WTC11 (cell line): ENCODE data around the gene CSH2. TPM values are rescaled to one million over a fixed set of nuclear protein-coding genes. Genes with fewer than 3 reads are reported as not detected.

Experiments
- ATAC-seq: fragments of 200-7000 bp; cut with Tn5 transposase; 2 replicates; pipeline ENCODE4 v1.10.0; 2021; ENCODE audit warnings: mild to moderate bottlenecking, moderate library complexity
- CTCF ChIA-PET: fragments of 300-600 bp; sonication (Branson Sonifier 250); formaldehyde crosslinking; loops from one replicate; lab custom pipeline; 2021; ENCODE audit warnings: antibody characterized with exemption; lab: Charles Lee
- POLR2A ChIA-PET: fragments of 350-600 bp; sonication (Branson Sonifier 250); formaldehyde crosslinking; loops from one replicate; lab custom pipeline; 2021; ENCODE audit warnings: antibody characterized with exemption; lab: Charles Lee
- DNase-seq: peaks from one replicate; pipeline ENCODE4 v3.0.0; 2021; ENCODE audit warnings: low spot score
- H3K27ac Mint-ChIP-seq: 2 replicates; pipeline ENCODE4 v1.8.0; 2021; ENCODE audit warnings: mixed read lengths
- H3K27me3 Mint-ChIP-seq: 2 replicates; pipeline ENCODE4 v1.8.0; 2021; ENCODE audit warnings: low read depth, mild to moderate bottlenecking, moderate library complexity, mixed read lengths
- H3K36me3 Mint-ChIP-seq: 2 replicates; pipeline ENCODE4 v1.8.0; 2021; ENCODE audit warnings: mixed read lengths
- H3K4me1 Mint-ChIP-seq: 2 replicates; pipeline ENCODE4 v1.8.0; 2022; ENCODE audit warnings: mixed read lengths
- H3K4me3 Mint-ChIP-seq: 2 replicates; pipeline ENCODE4 v1.8.0; 2021; ENCODE audit warnings: mild to moderate bottlenecking, moderate library complexity, mixed read lengths
- H3K9me3 Mint-ChIP-seq: 2 replicates; pipeline ENCODE4 v1.8.0; 2021; ENCODE audit warnings: mixed read lengths
- CTCF ChIP-seq: fragments of 200-600 bp; IDR thresholded peaks from 2 replicates; pipeline ENCODE4 v1.8.0; 2022; ENCODE audit warnings: antibody characterized with exemption
- ESRRA ChIP-seq: sonication (generic); formaldehyde crosslinking; IDR thresholded peaks from 2 replicates; pipeline ENCODE4 v1.8.1; 2022; ENCODE audit warnings: mild to moderate bottlenecking, missing genetic modification reagents, borderline replicate concordance
- FOXJ3 ChIP-seq: sonication (generic); formaldehyde crosslinking; IDR thresholded peaks from 2 replicates; pipeline ENCODE4 v1.9.0; 2021; ENCODE audit warnings: missing genetic modification reagents, mild to moderate bottlenecking, borderline replicate concordance
- KAT7 ChIP-seq: sonication (generic); formaldehyde crosslinking; IDR thresholded peaks from 2 replicates; pipeline ENCODE4 v1.8.1; 2023; ENCODE audit warnings: missing genetic modification reagents, mild to moderate bottlenecking, borderline replicate concordance
- MYBL2 ChIP-seq: sonication (generic); formaldehyde crosslinking; IDR thresholded peaks from 2 replicates; pipeline ENCODE4 v1.8.1; 2023; ENCODE audit warnings: mild to moderate bottlenecking, moderate library complexity, missing genetic modification reagents
- NR2C2 ChIP-seq: sonication (generic); formaldehyde crosslinking; IDR thresholded peaks from 2 replicates; pipeline ENCODE4 v1.8.0; 2022; ENCODE audit warnings: mild to moderate bottlenecking, missing genetic modification reagents
- PRDM15 ChIP-seq: sonication (generic); formaldehyde crosslinking; IDR thresholded peaks from 2 replicates; pipeline ENCODE4 v1.8.0; 2022; ENCODE audit warnings: missing genetic modification reagents
- PREB ChIP-seq: sonication (generic); formaldehyde crosslinking; IDR thresholded peaks from 2 replicates; pipeline ENCODE4 v1.8.1; 2022; ENCODE audit warnings: mild to moderate bottlenecking, missing genetic modification reagents, moderate library complexity, borderline replicate concordance
- SMAD4 ChIP-seq: sonication (generic); formaldehyde crosslinking; IDR thresholded peaks from 2 replicates; pipeline ENCODE4 v1.8.0; 2022; ENCODE audit warnings: mild to moderate bottlenecking, missing genetic modification reagents
- ZNF219 ChIP-seq: sonication (generic); formaldehyde crosslinking; IDR thresholded peaks from 2 replicates; pipeline ENCODE4 v1.8.0; 2023; ENCODE audit warnings: missing genetic modification reagents, mild to moderate bottlenecking, borderline replicate concordance
- ZNF416 ChIP-seq: fragments of 250-450 bp; sonication (Bioruptor Pico); IDR thresholded peaks from 2 replicates; pipeline ENCODE4 v1.9.0; 2021; ENCODE audit warnings: mild to moderate bottlenecking, inconsistent platforms
- total RNA-seq: library from RNA; stranded (reverse); gene quantifications from 3 replicates; pipeline ENCODE4 v1.2.3, GENCODE V29; 2021
- TF ChIP-seq, protein P1 (sequence below): sonication (generic); formaldehyde crosslinking; IDR thresholded peaks from 2 replicates; pipeline ENCODE4 v1.8.1; 2023; ENCODE audit warnings: mild to moderate bottlenecking, missing genetic modification reagents
- TF ChIP-seq, protein P2 (sequence below): sonication (generic); formaldehyde crosslinking; IDR thresholded peaks from 2 replicates; pipeline ENCODE4 v1.8.0; 2022; ENCODE audit warnings: mild to moderate bottlenecking, missing genetic modification reagents
- TF ChIP-seq, protein P3 (sequence below): fragments of 250-450 bp; sonication (Bioruptor Pico); IDR thresholded peaks from 2 replicates; pipeline ENCODE4 v1.8.0; 2021; ENCODE audit warnings: mild to moderate bottlenecking

CSH2 gene
- total RNA-seq, 1 experiment from 2014 or later: not detected

- ChIA-PET CTCF (no interaction called here), POLR2A (no interaction called here)
- no peak for TF ChIP-seq ESRRA (CRISPR knock-in tag)
- TF ChIP-seq PREB (CRISPR knock-in tag): no peak
- no peak for TF ChIP-seq KAT7
- TF ChIP-seq, protein P1, sequence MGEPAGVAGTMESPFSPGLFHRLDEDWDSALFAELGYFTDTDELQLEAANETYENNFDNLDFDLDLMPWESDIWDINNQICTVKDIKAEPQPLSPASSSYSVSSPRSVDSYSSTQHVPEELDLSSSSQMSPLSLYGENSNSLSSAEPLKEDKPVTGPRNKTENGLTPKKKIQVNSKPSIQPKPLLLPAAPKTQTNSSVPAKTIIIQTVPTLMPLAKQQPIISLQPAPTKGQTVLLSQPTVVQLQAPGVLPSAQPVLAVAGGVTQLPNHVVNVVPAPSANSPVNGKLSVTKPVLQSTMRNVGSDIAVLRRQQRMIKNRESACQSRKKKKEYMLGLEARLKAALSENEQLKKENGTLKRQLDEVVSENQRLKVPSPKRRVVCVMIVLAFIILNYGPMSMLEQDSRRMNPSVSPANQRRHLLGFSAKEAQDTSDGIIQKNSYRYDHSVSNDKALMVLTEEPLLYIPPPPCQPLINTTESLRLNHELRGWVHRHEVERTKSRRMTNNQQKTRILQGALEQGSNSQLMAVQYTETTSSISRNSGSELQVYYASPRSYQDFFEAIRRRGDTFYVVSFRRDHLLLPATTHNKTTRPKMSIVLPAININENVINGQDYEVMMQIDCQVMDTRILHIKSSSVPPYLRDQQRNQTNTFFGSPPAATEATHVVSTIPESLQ (CRISPR knock-in tag): no peak
- no peak for TF ChIP-seq SMAD4
- TF ChIP-seq CTCF: no peak
- no peak for TF ChIP-seq FOXJ3 (CRISPR knock-in tag)
- TF ChIP-seq PRDM15 (CRISPR knock-in tag): no peak
- TF ChIP-seq, protein P2, sequence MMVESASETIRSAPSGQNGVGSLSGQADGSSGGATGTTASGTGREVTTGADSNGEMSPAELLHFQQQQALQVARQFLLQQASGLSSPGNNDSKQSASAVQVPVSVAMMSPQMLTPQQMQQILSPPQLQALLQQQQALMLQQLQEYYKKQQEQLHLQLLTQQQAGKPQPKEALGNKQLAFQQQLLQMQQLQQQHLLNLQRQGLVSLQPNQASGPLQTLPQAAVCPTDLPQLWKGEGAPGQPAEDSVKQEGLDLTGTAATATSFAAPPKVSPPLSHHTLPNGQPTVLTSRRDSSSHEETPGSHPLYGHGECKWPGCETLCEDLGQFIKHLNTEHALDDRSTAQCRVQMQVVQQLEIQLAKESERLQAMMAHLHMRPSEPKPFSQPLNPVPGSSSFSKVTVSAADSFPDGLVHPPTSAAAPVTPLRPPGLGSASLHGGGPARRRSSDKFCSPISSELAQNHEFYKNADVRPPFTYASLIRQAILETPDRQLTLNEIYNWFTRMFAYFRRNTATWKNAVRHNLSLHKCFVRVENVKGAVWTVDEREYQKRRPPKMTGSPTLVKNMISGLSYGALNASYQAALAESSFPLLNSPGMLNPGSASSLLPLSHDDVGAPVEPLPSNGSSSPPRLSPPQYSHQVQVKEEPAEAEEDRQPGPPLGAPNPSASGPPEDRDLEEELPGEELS (CRISPR knock-in tag): no peak
- TF ChIP-seq NR2C2 (CRISPR knock-in tag): no peak
- TF ChIP-seq, protein P3, sequence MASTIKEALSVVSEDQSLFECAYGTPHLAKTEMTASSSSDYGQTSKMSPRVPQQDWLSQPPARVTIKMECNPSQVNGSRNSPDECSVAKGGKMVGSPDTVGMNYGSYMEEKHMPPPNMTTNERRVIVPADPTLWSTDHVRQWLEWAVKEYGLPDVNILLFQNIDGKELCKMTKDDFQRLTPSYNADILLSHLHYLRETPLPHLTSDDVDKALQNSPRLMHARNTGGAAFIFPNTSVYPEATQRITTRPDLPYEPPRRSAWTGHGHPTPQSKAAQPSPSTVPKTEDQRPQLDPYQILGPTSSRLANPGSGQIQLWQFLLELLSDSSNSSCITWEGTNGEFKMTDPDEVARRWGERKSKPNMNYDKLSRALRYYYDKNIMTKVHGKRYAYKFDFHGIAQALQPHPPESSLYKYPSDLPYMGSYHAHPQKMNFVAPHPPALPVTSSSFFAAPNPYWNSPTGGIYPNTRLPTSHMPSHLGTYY: no peak
- no peak for TF ChIP-seq MYBL2
- no peak for TF ChIP-seq ZNF219 (CRISPR knock-in tag)
- TF ChIP-seq ZNF416: no peak
- Mint-ChIP-seq H3K4me1 (peaks cover 17% of the 10 kb centered on the region), H3K4me3 (no peak overlapping the region), H3K9me3 (no peaks in the 10 kb centered on the region), H3K27me3 (no peaks in the 10 kb centered on the region), H3K36me3 (peaks cover 68% of the 10 kb centered on the region), H3K27ac (no peak overlapping the region)
- ATAC-seq (no peak), DNase-seq (no peak)
These were observed 42.5 kb downstream of the CSH2 start for GRCh38 chr17:63830904-63831491.
